Stimulated activated effector memory CD8-positive, alpha-beta T cell treated with anti-CD3 and anti-CD28 coated beads, Interleukin-12 subunit alpha, Interleukin-12 subunit beta, amount 100 ng/mL, for 72 hours (primary cell): Measurements from ENCODE around the gene TDRD5.

ENCODE experiments used
- ATAC-seq: fragments of 150-1000 bp; cut with Tn5 transposase; 2 replicates; pipeline ENCODE4 v1.10.0; 2021
- DNase-seq, 2 donors: peaks; one replicate each; pipeline ENCODE4 v3.0.0; 2021 to 2022; ENCODE audit warnings: low spot score in 2 of 2
- H3K27ac Mint-ChIP-seq: one replicate; pipeline ENCODE4 v1.8.0; 2022; ENCODE audit warnings: mild to moderate bottlenecking, mixed read lengths
- H3K36me3 Mint-ChIP-seq: one replicate; pipeline ENCODE4 v1.8.0; 2022; ENCODE audit warnings: mild to moderate bottlenecking, mixed read lengths
- H3K4me1 Mint-ChIP-seq: one replicate; pipeline ENCODE4 v1.8.0; 2022; ENCODE audit warnings: mixed read lengths
- H3K4me3 Mint-ChIP-seq: one replicate; pipeline ENCODE4 v1.8.0; 2022; ENCODE audit warnings: mild to moderate bottlenecking, mixed read lengths
- H3K9me3 Mint-ChIP-seq: one replicate; pipeline ENCODE4 v1.8.0; 2022; ENCODE audit warnings: mixed read lengths

Gene TDRD5, protein sequence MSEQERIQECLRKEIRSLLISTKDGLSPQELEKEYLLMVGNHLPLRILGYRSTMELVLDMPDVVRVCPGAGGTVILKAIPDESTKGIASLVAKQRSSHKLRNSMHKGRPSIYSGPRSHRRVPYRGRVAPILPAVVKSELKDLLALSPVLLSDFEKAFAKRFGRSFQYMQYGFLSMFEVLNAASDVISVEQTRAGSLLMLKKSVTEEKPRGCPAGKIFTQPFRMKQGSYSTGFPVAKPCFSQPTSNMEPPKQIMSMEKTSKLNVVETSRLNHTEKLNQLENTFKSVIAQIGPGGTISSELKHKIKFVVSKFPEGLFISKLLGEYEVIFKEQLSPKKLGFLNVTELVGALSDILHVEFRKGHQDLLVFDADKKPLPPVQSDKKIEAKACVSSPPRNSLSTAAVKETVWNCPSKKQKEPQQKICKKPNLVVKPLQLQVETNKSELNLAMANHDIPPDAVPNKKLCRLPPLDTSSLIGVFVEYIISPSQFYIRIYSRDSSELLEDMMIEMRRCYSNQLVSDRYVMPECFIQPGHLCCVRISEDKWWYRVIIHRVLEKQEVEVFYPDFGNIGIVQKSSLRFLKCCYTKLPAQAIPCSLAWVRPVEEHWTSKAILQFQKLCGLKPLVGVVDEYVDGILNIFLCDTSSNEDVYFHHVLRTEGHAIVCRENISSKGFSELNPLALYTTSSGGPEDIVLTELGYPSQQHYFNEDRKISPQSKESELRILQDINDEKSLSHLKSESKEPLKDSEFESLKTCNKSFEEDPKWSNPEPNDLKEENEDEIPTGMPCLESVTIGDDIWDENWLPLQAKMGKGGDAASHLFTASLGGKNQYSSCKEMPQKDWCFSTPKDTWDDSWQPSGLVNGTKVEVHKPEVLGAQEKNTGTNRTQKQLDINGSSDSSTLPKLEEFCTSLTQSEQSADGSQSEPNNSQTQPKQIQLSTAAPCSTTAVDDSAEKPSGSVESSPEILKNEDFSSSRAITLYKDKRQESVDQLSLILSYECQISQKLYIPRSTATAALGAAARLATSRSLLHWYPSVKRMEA

DNA sequence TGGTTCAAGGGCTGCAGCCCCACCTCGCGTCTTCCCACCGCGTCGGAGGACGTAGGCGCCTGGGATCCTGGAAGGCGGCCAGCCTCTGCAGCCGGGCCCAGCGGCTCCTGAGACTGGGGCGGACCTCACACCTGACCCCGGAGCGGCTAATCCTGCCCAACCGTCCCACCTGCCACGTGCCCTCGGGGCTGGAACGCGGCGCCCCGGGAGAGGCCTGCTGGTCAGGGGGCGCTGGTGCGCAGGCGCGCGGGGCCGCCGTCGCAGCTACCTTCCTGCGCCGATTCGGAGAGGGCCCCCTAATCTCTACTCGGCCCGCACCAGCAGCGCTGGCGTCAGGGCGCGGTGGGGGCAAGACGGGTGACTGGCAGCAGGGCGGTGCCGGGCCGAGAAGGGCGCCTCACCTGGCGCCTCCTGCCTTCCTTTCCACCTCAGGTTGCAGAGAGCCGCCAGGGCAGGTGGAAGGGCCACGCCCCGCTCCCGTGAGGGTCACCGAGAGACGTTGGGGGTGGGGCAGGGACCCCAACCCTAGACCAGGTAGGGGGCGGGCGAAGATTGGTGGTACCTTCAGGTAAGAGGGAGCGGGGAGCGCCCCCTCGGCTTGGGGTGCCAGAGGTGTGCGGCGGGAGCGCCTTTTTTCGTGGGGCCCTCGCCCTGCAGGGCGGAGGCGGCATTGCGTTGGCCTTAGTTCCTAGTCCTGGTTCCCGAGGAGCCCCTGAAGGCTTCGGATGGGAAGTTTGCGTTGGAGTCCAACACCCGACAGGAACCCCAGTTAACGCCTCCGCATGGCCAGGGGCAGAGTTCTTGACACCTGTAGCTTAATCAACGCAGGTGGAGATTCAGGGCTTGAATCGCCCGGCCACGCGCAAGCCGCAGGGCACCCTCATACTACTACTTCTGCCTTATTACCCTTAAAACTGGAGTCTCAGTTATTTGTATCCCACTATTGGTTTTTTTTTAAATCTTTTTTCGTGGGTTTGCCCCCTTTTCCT is at the start of gene TDRD5:
Gene TDRD5 (plus strand): TSS at position 241 of the 989 bp plus-strand sequence. CDS start 784 bp downstream, outside the sequence.
- Mint-ChIP-seq H3K36me3 (no peaks in the 10 kb centered on the region), H3K4me3 (no peak within 1 kb of the TSS), H3K9me3 (no peaks in the 10 kb centered on the region), H3K4me1 (no peaks in the 10 kb centered on the region), H3K27ac (no peak within 1 kb of the TSS)
- ATAC-seq = no peak
- no peak for DNase-seq

DNA sequence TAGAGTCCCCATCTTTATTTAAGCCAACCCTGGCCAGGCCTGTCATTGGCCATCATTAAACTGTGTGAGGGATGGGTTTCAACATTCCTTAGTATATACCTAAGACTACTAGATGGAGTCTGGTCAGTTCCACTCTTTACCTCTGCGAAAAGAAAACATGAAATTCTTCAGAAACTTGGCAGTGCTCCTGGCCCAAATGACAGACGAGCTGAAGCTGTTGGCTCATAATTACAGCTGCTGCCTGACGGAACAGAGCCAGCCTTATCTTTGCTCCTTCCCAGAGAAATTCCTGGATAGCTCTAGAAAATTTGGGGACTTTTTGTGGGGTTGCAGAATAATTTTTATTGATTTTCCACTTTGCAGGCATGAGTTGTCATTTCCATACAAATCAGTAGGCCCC is 46.3 kb upstream of the TDRD5 start:
- Mint-ChIP-seq H3K4me1 (no peaks in the 10 kb centered on the region), H3K27ac (no peak overlapping the region), H3K4me3 (no peak overlapping the region), H3K9me3 (no peaks in the 10 kb centered on the region), H3K36me3 (no peaks in the 10 kb centered on the region)
- DNase-seq = no peak
- no peak for ATAC-seq

- DNase-seq = no peak
- Mint-ChIP-seq H3K36me3 (no peaks in the 10 kb centered on the region), H3K4me1 (no peaks in the 10 kb centered on the region), H3K9me3 (no peaks in the 10 kb centered on the region), H3K27ac (no peak overlapping the region), H3K4me3 (no peak overlapping the region)
- no peak for ATAC-seq
These were observed 44.6 kb upstream of the TDRD5 start for GRCh38 chr1:179547021-179547535.

- no peaks in the 10 kb centered on the region for H3K9me3 Mint-ChIP-seq
- H3K4me1 Mint-ChIP-seq = no peaks in the 10 kb centered on the region
- ATAC-seq = no peak
- no peaks in the 10 kb centered on the region for H3K36me3 Mint-ChIP-seq
- DNase-seq = no peak
- H3K4me3 Mint-ChIP-seq = no peak overlapping the region
- no peak overlapping the region for H3K27ac Mint-ChIP-seq
These were observed 42.8 kb upstream of the TDRD5 start for GRCh38 chr1:179548666-179549367.

DNA sequence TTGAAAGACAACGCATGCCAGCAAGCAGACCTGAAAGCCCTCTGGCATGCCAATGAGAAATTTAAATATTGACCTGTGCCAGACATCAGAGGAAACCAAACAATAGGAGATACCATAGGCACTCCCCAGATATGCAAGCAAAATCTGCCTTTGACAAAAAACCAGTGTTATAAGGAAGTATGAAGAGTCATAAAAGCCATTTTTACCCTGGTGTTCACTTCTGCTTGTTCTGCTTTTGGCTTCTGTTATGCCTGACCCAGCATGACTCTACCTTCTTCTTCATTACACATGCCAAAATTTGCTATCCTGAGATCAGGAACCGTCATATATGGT is 42.3 kb upstream of the TDRD5 start:
- ATAC-seq (no peak), DNase-seq (no peak)
- Mint-ChIP-seq H3K4me1 (no peaks in the 10 kb centered on the region), H3K4me3 (no peak overlapping the region), H3K27ac (no peak overlapping the region), H3K9me3 (no peaks in the 10 kb centered on the region), H3K36me3 (no peaks in the 10 kb centered on the region)

- Mint-ChIP-seq H3K27ac (no peak overlapping the region), H3K9me3 (no peaks in the 10 kb centered on the region), H3K4me1 (no peaks in the 10 kb centered on the region), H3K4me3 (no peak overlapping the region), H3K36me3 (no peaks in the 10 kb centered on the region)
- no peak for DNase-seq
- ATAC-seq = no peak
These were observed 40.6 kb upstream of the TDRD5 start for GRCh38 chr1:179550746-179551682.

DNA sequence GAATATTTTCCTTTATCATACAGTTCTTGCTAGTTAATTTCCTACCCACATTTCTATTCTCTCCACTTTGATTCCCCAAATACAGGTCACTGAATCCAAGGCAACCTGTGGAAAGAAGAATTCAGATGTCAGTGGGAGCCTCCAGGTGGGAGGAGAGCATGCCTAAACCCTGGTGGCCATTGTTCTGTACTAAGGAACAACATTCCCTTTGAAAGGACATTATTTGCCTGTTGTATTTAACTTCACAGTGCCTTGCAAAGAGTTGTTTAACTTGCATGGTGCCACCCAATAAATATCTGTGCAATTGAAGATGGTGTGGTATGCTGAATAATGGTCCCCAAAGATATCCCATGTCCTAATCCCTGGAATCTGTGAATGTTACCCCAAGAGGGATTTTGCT is 37.2 kb upstream of the TDRD5 start:
- DNase-seq = no peak
- Mint-ChIP-seq H3K36me3 (no peaks in the 10 kb centered on the region), H3K9me3 (no peaks in the 10 kb centered on the region), H3K4me1 (no peaks in the 10 kb centered on the region), H3K4me3 (no peak overlapping the region), H3K27ac (no peak overlapping the region)
- ATAC-seq = no peak

GRCh38 chr1:179558078-179558477 is 33.6 kb upstream of the TDRD5 start:
- no peaks in the 10 kb centered on the region for H3K9me3 Mint-ChIP-seq
- ATAC-seq (no peak), DNase-seq (no peak)
- H3K4me1 Mint-ChIP-seq = no peaks in the 10 kb centered on the region
- H3K4me3 Mint-ChIP-seq = no peak overlapping the region
- H3K36me3 Mint-ChIP-seq = no peaks in the 10 kb centered on the region
- no peak overlapping the region for H3K27ac Mint-ChIP-seq

- peak; percentile 16 for ATAC-seq
- DNase-seq = no peak
- H3K4me1 Mint-ChIP-seq = no peaks in the 10 kb centered on the region
- no peaks in the 10 kb centered on the region for H3K36me3 Mint-ChIP-seq
- H3K27ac Mint-ChIP-seq = no peak within 1 kb of the TSS
- H3K4me3 Mint-ChIP-seq = no peak within 1 kb of the TSS
- H3K9me3 Mint-ChIP-seq = no peaks in the 10 kb centered on the region
These were observed 15.9 kb upstream of the TDRD5 start, which contains the start of gene NPHS2 for GRCh38 chr1:179575497-179576314. Gene NPHS2, minus strand, starts transcription at chr1:179575948. Its CDS starts 84 bp downstream, at chr1:179575864.

GRCh38 chr1:179576509-179576908 is 15.1 kb upstream of the TDRD5 start:
- Mint-ChIP-seq H3K9me3 (no peaks in the 10 kb centered on the region), H3K4me1 (no peaks in the 10 kb centered on the region), H3K4me3 (no peak overlapping the region), H3K27ac (no peak overlapping the region), H3K36me3 (no peaks in the 10 kb centered on the region)
- ATAC-seq (no peak), DNase-seq (no peak)

GRCh38 chr1:179583771-179584320 is 7.8 kb upstream of the TDRD5 start:
- no peak overlapping the region for H3K4me3 Mint-ChIP-seq
- no peak for DNase-seq
- H3K4me1 Mint-ChIP-seq = no peaks in the 10 kb centered on the region
- H3K27ac Mint-ChIP-seq = no peak overlapping the region
- no peaks in the 10 kb centered on the region for H3K9me3 Mint-ChIP-seq
- no peak for ATAC-seq
- no peaks in the 10 kb centered on the region for H3K36me3 Mint-ChIP-seq

DNA sequence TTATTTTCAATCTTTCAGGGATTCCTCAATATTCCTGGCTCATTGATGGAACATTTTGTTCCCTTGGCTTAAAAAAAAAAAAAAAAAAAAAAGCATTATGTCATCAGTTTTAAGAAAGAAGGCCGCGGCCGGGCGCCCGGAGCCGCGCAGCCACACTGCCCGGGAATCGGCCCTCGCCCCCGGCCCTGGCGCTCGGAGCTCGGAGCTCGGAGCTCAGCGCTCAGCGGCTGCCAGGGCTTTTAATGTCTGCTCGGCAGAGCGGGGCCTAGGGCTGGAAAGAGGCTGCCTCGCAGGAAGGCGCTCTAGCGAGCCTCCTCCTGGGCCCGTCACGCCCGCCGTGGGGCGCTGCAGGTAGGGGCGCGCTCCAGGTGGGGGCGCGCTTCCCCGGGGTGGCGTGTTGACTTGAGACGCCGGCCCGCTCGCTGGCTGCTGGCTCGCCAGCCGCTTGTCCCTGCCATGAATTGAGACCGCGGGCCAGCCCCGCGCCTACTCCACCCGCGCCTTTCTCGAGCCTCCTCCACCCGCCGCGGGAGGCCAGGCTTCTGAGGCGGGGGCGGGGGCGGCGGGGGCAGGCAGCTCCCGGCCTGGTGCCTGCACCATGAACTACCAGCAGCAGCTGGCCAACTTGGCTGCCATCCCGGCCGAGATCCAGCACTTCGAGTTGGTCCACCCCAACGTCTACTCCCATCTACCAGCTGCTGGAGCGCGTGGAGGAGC is 5.4 kb upstream of the TDRD5 start:
- ATAC-seq (no peak), DNase-seq (no peak)
- Mint-ChIP-seq H3K4me1 (no peaks in the 10 kb centered on the region), H3K9me3 (no peaks in the 10 kb centered on the region), H3K27ac (no peak overlapping the region), H3K4me3 (no peak overlapping the region), H3K36me3 (no peaks in the 10 kb centered on the region)
